KMS-11 (cell line): ENCODE measurements around the gene IFNA8.
A peak's percentile ranks its signal among the peaks of the same experiment; 100 is the strongest.

Experiments
- H2AFZ ChIP-seq: fragments of 200-600 bp; sonication (generic); 2 replicates; pipeline ENCODE4 v1.6.1; 2016; ENCODE audit warnings: antibody characterized with exemption, mixed run types, low read depth
- H3K27ac ChIP-seq: fragments of 200-600 bp; sonication (generic); 2 replicates; pipeline ENCODE4 v1.6.1; 2016; ENCODE audit warnings: mild to moderate bottlenecking, mixed run types
- H3K27me3 ChIP-seq: fragments of 200-600 bp; sonication (generic); 2 replicates; pipeline ENCODE4 v1.6.1; 2017; ENCODE audit warnings: mild to moderate bottlenecking, low read depth, mixed run types, moderate library complexity; ENCODE audit not compliant: insufficient read depth
- H3K36me3 ChIP-seq: fragments of 200-600 bp; sonication (generic); 2 replicates; pipeline ENCODE4 v1.6.1; 2017; ENCODE audit warnings: mild to moderate bottlenecking, mixed run types; ENCODE audit not compliant: insufficient read depth
- H3K4me1 ChIP-seq: fragments of 200-600 bp; sonication (generic); 2 replicates; pipeline ENCODE4 v1.6.1; 2016; ENCODE audit warnings: mild to moderate bottlenecking, low read depth, mixed run types; ENCODE audit not compliant: poor library complexity, severe bottlenecking
- H3K4me2 ChIP-seq: fragments of 200-600 bp; sonication (generic); 2 replicates; pipeline ENCODE4 v1.7.0; 2016; ENCODE audit warnings: mild to moderate bottlenecking, mixed run types
- H3K4me3 ChIP-seq: fragments of 200-600 bp; sonication (generic); IDR thresholded peaks from 2 replicates; pipeline ENCODE4 v1.6.1; 2017; ENCODE audit warnings: low read depth, low read length, mixed read lengths; ENCODE audit not compliant: insufficient read depth
- H3K79me2 ChIP-seq: fragments of 200-600 bp; sonication (generic); 2 replicates; pipeline ENCODE4 v1.6.1; 2016; ENCODE audit warnings: low read depth, mixed run types; ENCODE audit not compliant: insufficient read depth
- H3K9ac ChIP-seq: fragments of 200-600 bp; sonication (generic); 2 replicates; pipeline ENCODE4 v1.6.1; 2016; ENCODE audit warnings: mild to moderate bottlenecking, mixed run types
- H4K20me1 ChIP-seq: fragments of 200-600 bp; sonication (generic); 2 replicates; pipeline ENCODE4 v1.6.1; 2016; ENCODE audit warnings: mild to moderate bottlenecking, mixed run types; ENCODE audit not compliant: insufficient read depth
- CTCF ChIP-seq: fragments of 200-600 bp; sonication (generic); conservative IDR thresholded peaks from 2 replicates; pipeline ENCODE4 v1.6.1; 2017; ENCODE audit warnings: low read depth, mild to moderate bottlenecking, antibody characterized with exemption, low read length, moderate library complexity, mixed read lengths

IFNA8 gene

GRCh38 chr9:21404146-21404545, 4.8 kb upstream of the IFNA8 start:
- H3K27ac ChIP-seq = no peak overlapping the region
- no peaks in the 10 kb centered on the region for H3K36me3 ChIP-seq
- H3K79me2 ChIP-seq = no peaks in the 10 kb centered on the region
- H3K4me1 ChIP-seq = peaks cover 13% of the 10 kb centered on the region
- no peak overlapping the region for H2AFZ ChIP-seq
- H4K20me1 ChIP-seq = no peaks in the 10 kb centered on the region
- no peak for TF ChIP-seq CTCF
- H3K27me3 ChIP-seq = no peaks in the 10 kb centered on the region
- no peak overlapping the region for H3K4me2 ChIP-seq
- no peak overlapping the region for H3K9ac ChIP-seq
- no peak overlapping the region for H3K4me3 ChIP-seq

- H2AFZ ChIP-seq = no peak overlapping the region
- H3K79me2 ChIP-seq = no peaks in the 10 kb centered on the region
- no peak overlapping the region for H3K4me2 ChIP-seq
- H3K4me3 ChIP-seq = no peak overlapping the region
- no peak overlapping the region for H3K9ac ChIP-seq
- no peaks in the 10 kb centered on the region for H3K27me3 ChIP-seq
- no peaks in the 10 kb centered on the region for H3K36me3 ChIP-seq
- no peak for TF ChIP-seq CTCF
- no peaks in the 10 kb centered on the region for H3K4me1 ChIP-seq
- no peak overlapping the region for H3K27ac ChIP-seq
- H4K20me1 ChIP-seq = no peaks in the 10 kb centered on the region
These were observed 3.2 kb downstream of the IFNA8 start for GRCh38 chr9:21412107-21412506.

GRCh38 chr9:21413151-21413550, 4.2 kb downstream of the IFNA8 start:
- no peak; the same call in 1 of the 2 replicates for TF ChIP-seq CTCF
- Histone ChIP-seq H3K36me3 (no peaks in the 10 kb centered on the region), H3K79me2 (no peaks in the 10 kb centered on the region), H3K27me3 (no peaks in the 10 kb centered on the region), H3K9ac (no peak overlapping the region), H4K20me1 (no peaks in the 10 kb centered on the region), H2AFZ (no peak overlapping the region), H3K27ac (no peak overlapping the region), H3K4me2 (no peak overlapping the region), H3K4me3 (no peak overlapping the region), H3K4me1 (no peaks in the 10 kb centered on the region)

GRCh38 chr9:21413624-21414023, 4.7 kb downstream of the IFNA8 start:
- Histone ChIP-seq H3K4me1 (no peaks in the 10 kb centered on the region), H4K20me1 (no peaks in the 10 kb centered on the region), H3K9ac (no peak overlapping the region), H3K27ac (no peak overlapping the region), H3K79me2 (no peaks in the 10 kb centered on the region), H3K36me3 (no peaks in the 10 kb centered on the region), H3K4me3 (no peak overlapping the region), H3K27me3 (no peaks in the 10 kb centered on the region), H3K4me2 (no peak overlapping the region), H2AFZ (no peak overlapping the region)
- TF ChIP-seq CTCF = peak; percentile 13; the same call in 1 of the 2 replicates
